Mucosa of rectum (tissue), 2 donors: ENCODE data around the gene CTIF.

Experiments used
- H3K27ac ChIP-seq, 2 donors: one replicate each; pipeline ENCODE4 v1.7.0; 2013; ENCODE audit warnings: inconsistent platforms in 2 of 2, low read depth in 2 of 2, low read length in 2 of 2
- H3K27me3 ChIP-seq, 2 donors: one replicate each; pipeline ENCODE4 v1.7.0; 2013; ENCODE audit warnings: low read length in 2 of 2; ENCODE audit not compliant: control insufficient read depth in 2 of 2, insufficient read depth in 2 of 2
- H3K36me3 ChIP-seq, 2 donors: one replicate each; pipeline ENCODE4 v1.7.0; 2013; ENCODE audit warnings: low read length in 2 of 2; ENCODE audit not compliant: control insufficient read depth in 2 of 2, insufficient read depth in 2 of 2
- H3K4me1 ChIP-seq, 2 donors: one replicate each; pipeline ENCODE4 v1.7.0; 2013; ENCODE audit warnings: low read length in 2 of 2, mild to moderate bottlenecking in 1 of 2; ENCODE audit not compliant: control insufficient read depth in 2 of 2, insufficient read depth in 2 of 2
- H3K4me3 ChIP-seq, 2 donors: one replicate each; pipeline ENCODE4 v1.7.0; 2013; ENCODE audit warnings: low read length in 2 of 2
- H3K9ac ChIP-seq, 2 donors: one replicate each; pipeline ENCODE4 v1.7.0; 2013; ENCODE audit warnings: low read length in 2 of 2, low read depth in 1 of 2, mild to moderate bottlenecking in 1 of 2
- H3K9me3 ChIP-seq, 2 donors: one replicate each; pipeline ENCODE4 v1.7.0; 2013; ENCODE audit warnings: low read length in 2 of 2; ENCODE audit not compliant: control insufficient read depth in 2 of 2
- donor health status: healthy.
- donor health status: Normal muscosa, but diverticular disease.

CTIF gene

GRCh38 chr18:48700446-48700845 is 161.6 kb downstream of the CTIF start:
- Histone ChIP-seq H3K27ac (no peak overlapping the region), H3K27me3 (no peaks in the 10 kb centered on the region), H3K9me3 (no peaks in the 10 kb centered on the region), H3K9ac (no peak overlapping the region), H3K36me3 (no peaks in the 10 kb centered on the region), H3K4me3 (no peak overlapping the region), H3K4me1 (no peaks in the 10 kb centered on the region)

- no peak overlapping the region for H3K4me3 ChIP-seq
- no peak overlapping the region for H3K9ac ChIP-seq
- H3K4me1 ChIP-seq: no peaks in the 10 kb centered on the region
- no peaks in the 10 kb centered on the region for H3K36me3 ChIP-seq
- H3K27me3 ChIP-seq: no peaks in the 10 kb centered on the region
- H3K9me3 ChIP-seq: no peaks in the 10 kb centered on the region
- no peak overlapping the region for H3K27ac ChIP-seq
Measured at GRCh38 chr18:48702346-48703027, 163.7 kb downstream of the CTIF start.

DNA sequence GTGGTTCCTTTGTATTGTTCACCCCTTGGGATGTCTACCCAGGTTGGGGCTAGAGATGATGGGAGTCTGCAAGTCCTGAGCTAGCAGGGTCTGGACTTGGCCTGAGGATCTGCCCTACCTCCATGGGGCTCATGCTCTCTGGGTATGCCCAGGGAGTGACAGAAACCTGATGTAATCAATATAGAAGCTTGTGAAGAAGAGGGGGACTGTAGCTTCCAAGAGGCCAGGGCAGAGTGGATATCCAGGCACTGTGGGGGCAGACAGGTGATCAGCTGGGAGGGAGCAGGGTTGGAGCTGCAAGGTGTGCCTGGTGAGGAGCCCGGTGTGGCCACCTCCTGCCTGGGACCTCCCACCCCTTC is 164.2 kb downstream of the CTIF start:
- no peaks in the 10 kb centered on the region for H3K27me3 ChIP-seq
- H3K4me3 ChIP-seq: no peak overlapping the region
- no peaks in the 10 kb centered on the region for H3K4me1 ChIP-seq
- no peaks in the 10 kb centered on the region for H3K36me3 ChIP-seq
- no peaks in the 10 kb centered on the region for H3K9me3 ChIP-seq
- no peak overlapping the region for H3K9ac ChIP-seq
- no peak overlapping the region for H3K27ac ChIP-seq

DNA sequence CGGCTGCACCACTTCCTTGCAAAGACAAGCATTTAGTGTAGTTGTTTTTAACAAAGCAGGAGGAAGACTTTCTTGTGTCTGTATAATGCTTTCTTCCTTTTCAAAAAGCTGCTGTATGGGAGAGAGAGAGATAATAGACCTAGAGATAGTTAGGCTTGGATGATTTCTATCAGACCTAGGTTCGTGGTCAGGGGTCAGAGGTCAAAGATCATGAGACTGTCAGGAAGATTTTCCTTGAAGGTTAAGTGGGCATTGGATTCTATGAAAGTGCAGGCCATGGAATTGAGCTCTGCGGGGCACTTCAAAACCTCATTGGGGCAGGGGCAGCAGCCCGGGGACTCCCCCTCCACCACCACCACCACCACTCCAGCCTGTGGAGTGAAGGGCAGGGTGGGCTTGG is 164.6 kb downstream of the CTIF start:
- Histone ChIP-seq H3K36me3 (no peaks in the 10 kb centered on the region), H3K9me3 (no peaks in the 10 kb centered on the region), H3K9ac (no peak overlapping the region), H3K27me3 (no peaks in the 10 kb centered on the region), H3K4me3 (no peak overlapping the region), H3K4me1 (no peaks in the 10 kb centered on the region), H3K27ac (no peak overlapping the region)

GRCh38 chr18:48705043-48705442 is 166.2 kb downstream of the CTIF start:
- no peak overlapping the region for H3K4me3 ChIP-seq
- no peaks in the 10 kb centered on the region for H3K36me3 ChIP-seq
- no peak overlapping the region for H3K9ac ChIP-seq
- H3K9me3 ChIP-seq: no peaks in the 10 kb centered on the region
- H3K4me1 ChIP-seq: no peaks in the 10 kb centered on the region
- H3K27me3 ChIP-seq: no peaks in the 10 kb centered on the region
- H3K27ac ChIP-seq: no peak overlapping the region

DNA sequence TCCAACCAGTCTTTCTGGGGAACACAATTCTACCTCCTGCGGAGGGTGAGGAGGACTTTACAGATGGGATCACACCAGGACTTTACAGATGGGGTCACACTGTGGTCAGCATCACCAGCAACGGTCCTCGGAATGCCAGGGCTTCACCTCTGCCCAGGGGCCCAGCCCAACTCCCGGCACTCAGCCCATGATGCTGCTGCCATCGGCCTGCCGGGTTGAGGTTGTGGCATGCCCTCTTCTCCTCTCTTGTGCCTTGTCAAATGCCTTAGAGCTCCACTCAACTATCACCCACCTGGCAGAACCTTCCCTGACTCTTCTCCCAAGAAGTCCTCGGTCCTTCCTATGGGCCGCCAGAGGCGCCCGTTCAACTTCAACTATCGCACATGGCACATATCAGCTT is 166.7 kb downstream of the CTIF start:
- H3K27ac ChIP-seq: no peak overlapping the region
- H3K4me3 ChIP-seq: no peak overlapping the region
- no peak overlapping the region for H3K9ac ChIP-seq
- no peaks in the 10 kb centered on the region for H3K9me3 ChIP-seq
- H3K36me3 ChIP-seq: no peaks in the 10 kb centered on the region
- no peaks in the 10 kb centered on the region for H3K27me3 ChIP-seq
- no peaks in the 10 kb centered on the region for H3K4me1 ChIP-seq

DNA sequence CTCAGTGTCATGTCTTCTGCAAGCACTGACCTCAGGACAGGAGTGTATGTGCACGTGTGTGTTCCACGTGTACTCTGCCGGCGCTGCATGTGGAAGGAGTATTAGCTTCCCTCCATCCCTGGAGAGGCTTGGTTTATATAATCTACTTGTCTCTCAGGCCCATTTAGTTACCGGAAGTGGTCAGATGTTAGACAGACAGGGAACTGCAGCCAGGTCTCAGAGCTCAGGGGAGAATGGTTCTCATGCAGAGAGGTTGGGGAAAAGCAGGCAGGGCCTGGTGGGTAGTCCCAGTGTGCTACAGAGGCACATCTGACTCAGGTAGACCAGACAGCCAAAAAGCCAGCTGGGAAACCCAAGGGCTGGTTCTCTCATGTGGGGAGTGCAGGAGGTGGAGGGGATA is 167.9 kb downstream of the CTIF start:
- Histone ChIP-seq H3K27me3 (no peaks in the 10 kb centered on the region), H3K4me3 (no peak overlapping the region), H3K4me1 (no peaks in the 10 kb centered on the region), H3K9me3 (no peaks in the 10 kb centered on the region), H3K27ac (no peak overlapping the region), H3K36me3 (no peaks in the 10 kb centered on the region), H3K9ac (no peak overlapping the region)

DNA sequence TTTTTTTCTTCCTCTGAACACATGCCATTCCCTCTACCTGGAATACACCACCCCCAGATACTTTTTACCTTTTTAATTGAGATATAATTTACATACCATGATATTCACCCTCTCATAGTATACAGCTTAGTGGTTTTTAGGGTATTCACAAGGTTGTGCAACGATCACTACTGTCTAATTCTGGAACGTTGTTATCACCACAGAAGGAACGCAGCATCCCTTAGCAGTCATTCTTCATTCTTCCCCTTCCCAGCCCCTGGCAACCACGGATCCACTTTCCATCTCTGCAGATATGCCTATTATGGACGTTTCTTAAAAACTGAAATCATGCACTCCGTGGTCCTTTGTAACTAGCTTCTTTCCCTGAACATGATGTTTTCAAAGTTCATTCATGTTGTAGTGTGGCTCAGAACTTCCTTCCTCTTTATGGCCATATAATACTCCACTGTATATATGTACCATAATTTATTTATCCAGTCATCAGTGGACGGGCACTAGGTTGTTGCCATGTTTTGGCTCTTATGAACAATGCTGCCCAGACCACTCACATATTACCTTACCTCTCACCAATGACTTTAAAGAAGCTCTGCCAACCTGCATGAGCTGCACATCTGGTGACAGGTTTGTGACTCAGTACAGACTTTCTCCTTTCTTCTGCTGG is 168.9 kb downstream of the CTIF start:
- Histone ChIP-seq H3K27me3 (no peaks in the 10 kb centered on the region), H3K9me3 (no peaks in the 10 kb centered on the region), H3K4me3 (no peak overlapping the region), H3K36me3 (peaks cover 0 to 2% of the 10 kb centered on the region in 2 donors), H3K27ac (no peak overlapping the region), H3K4me1 (no peaks in the 10 kb centered on the region), H3K9ac (no peak overlapping the region)

GRCh38 chr18:48708807-48709206 is 170.0 kb downstream of the CTIF start:
- no peaks in the 10 kb centered on the region for H3K4me1 ChIP-seq
- no peak overlapping the region for H3K9ac ChIP-seq
- no peaks in the 10 kb centered on the region for H3K9me3 ChIP-seq
- no peak overlapping the region for H3K4me3 ChIP-seq
- peaks cover 0 to 2% of the 10 kb centered on the region in 2 donors for H3K36me3 ChIP-seq
- no peaks in the 10 kb centered on the region for H3K27me3 ChIP-seq
- H3K27ac ChIP-seq: no peak overlapping the region

- Histone ChIP-seq H3K27me3 (no peaks in the 10 kb centered on the region), H3K4me3 (no peak overlapping the region), H3K9me3 (no peaks in the 10 kb centered on the region), H3K27ac (no peak overlapping the region), H3K36me3 (peaks cover 0 to 2% of the 10 kb centered on the region in 2 donors), H3K9ac (no peak overlapping the region), H3K4me1 (no peaks in the 10 kb centered on the region)
Measured at GRCh38 chr18:48709371-48710062, 170.7 kb downstream of the CTIF start.
